Subcutaneous adipose tissue (tissue), 4 donors: ENCODE results near the gene CACNA1H. TPM values are rescaled to one million over a fixed set of nuclear protein-coding genes. Genes with fewer than 3 reads are reported as not detected.

Source experiments
- CTCF ChIP-seq: fragments of 450-650 bp; IDR thresholded peaks from one replicate; pipeline ENCODE4 v1.5.1; 2016; ENCODE audit warnings: low read depth, mild to moderate bottlenecking, control low read depth, antibody characterized with exemption, moderate library complexity
- total RNA-seq, 4 donors: library from RNA; depleted of rRNA; stranded (reverse); fragments of >200 nt; gene quantifications; one replicate each; pipeline ENCODE4 v1.1.0, GENCODE V29; 2016

CACNA1H gene
- total RNA-seq, 4 donors from 2014 or later: 0.51 to 13.9 (median 3.1) TPM

DNA sequence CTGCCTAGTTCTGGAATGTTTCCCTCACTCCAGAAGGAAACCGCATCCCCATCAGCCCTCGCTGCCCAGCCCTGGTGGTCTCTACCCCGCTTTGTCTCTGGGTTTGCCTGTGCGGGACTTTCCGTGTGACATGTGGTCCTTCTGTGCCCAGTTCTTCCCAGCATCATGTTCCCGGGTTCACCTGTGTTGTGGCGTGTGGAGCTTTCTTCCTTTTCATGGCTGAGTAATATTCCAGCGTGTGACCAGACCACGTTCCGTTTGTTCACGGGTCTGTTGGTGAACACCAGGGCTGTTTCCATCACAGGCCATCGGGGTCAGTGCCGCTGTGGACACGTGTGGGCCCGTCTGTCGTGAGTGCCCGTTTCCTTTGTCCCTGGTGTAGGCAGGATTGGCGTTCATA, 32.1 kb downstream of the CACNA1H start:
- TF ChIP-seq CTCF: no peak

GRCh38 chr16:1188432-1189189, 35.7 kb downstream of the CACNA1H start:
- no peak for TF ChIP-seq CTCF

DNA sequence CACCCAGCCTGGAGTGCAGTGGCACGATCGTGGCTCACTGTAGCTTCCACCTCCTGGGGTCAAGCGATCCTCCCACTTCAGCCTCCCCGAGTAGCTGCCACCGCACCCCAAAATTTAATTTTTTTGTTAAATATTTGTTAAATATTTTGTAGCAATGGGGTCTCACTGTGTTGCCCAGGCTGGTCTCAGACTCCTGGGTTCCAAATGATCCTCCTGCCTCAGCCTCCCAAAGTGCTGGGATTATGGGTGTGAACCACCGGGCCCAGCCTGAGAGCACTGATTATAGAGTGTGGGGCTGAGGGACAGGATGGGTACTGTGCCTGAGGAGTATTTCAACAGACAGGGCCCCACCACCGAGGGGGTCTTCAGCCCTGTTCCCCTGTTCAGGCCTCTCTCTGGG, 36.5 kb downstream of the CACNA1H start:
- no peak for TF ChIP-seq CTCF

GRCh38 chr16:1192384-1193073, 39.6 kb downstream of the CACNA1H start:
- TF ChIP-seq CTCF: no peak

- no peak for TF ChIP-seq CTCF
Measured at GRCh38 chr16:1193143-1193824, 40.4 kb downstream of the CACNA1H start.

- no peak for TF ChIP-seq CTCF
Measured at GRCh38 chr16:1193825-1194581, 41.1 kb downstream of the CACNA1H start.
